Ascending aorta (tissue), 2 donors: ENCODE measurements around the gene NDUFB8. TPM values are rescaled to one million over a fixed set of nuclear protein-coding genes. Genes with fewer than 3 reads are reported as not detected.

Experiments
- DNase-seq, 2 donors: peaks; one replicate each; pipeline ENCODE4 v3.0.0-alpha.2; 2019; ENCODE audit warnings: low spot score in 2 of 2
- H3K27ac ChIP-seq, 2 donors: fragments of 200-600 bp; sonication (generic); one replicate each; pipeline ENCODE4 v1.5.1; 2016 to 2017; ENCODE audit warnings: mild to moderate bottlenecking in 1 of 2
- H3K27me3 ChIP-seq: fragments of 200-600 bp; sonication (generic); one replicate; pipeline ENCODE4 v1.5.1; 2017
- H3K36me3 ChIP-seq, 2 donors: fragments of 200-600 bp; sonication (generic); one replicate each; pipeline ENCODE4 v1.5.1; 2016
- H3K4me1 ChIP-seq, 2 donors: fragments of 200-600 bp; sonication (generic); one replicate each; pipeline ENCODE4 v1.5.1; 2016 to 2017; ENCODE audit warnings: mild to moderate bottlenecking in 1 of 2
- H3K4me3 ChIP-seq, 2 donors: fragments of 200-600 bp; sonication (generic); one replicate each; pipeline ENCODE4 v1.5.1; 2016 to 2017; ENCODE audit warnings: mild to moderate bottlenecking in 1 of 2
- H3K9me3 ChIP-seq, 2 donors: fragments of 200-600 bp; sonication (generic); one replicate each; pipeline ENCODE4 v1.5.1; 2016
- intact Hi-C: fragments of 100-400 bp; cut with DNase I; formaldehyde crosslinking; loops from one replicate; pipeline ENCODE4 v1.15.1; 2023
- total RNA-seq: library from RNA; depleted of rRNA; stranded (reverse); fragments of >200 nt; gene quantifications from one replicate; pipeline ENCODE4 v1.1.0, GENCODE V29; 2016
- TF ChIP-seq, protein P1 (sequence below), 3 experiments: fragments of 200-600 bp in 2 of 3; fragments of 450-650 bp in 1 of 3; sonication (generic) in 2 of 3; IDR thresholded peaks; one replicate each; pipeline ENCODE4 v1.5.1; 2016 to 2019; ENCODE audit warnings: antibody characterized with exemption in 3 of 3, mild to moderate bottlenecking in 1 of 3, moderate library complexity in 1 of 3

NDUFB8 gene
- total RNA-seq, 1 donor from 2014 or later = 71.1 TPM

DNA sequence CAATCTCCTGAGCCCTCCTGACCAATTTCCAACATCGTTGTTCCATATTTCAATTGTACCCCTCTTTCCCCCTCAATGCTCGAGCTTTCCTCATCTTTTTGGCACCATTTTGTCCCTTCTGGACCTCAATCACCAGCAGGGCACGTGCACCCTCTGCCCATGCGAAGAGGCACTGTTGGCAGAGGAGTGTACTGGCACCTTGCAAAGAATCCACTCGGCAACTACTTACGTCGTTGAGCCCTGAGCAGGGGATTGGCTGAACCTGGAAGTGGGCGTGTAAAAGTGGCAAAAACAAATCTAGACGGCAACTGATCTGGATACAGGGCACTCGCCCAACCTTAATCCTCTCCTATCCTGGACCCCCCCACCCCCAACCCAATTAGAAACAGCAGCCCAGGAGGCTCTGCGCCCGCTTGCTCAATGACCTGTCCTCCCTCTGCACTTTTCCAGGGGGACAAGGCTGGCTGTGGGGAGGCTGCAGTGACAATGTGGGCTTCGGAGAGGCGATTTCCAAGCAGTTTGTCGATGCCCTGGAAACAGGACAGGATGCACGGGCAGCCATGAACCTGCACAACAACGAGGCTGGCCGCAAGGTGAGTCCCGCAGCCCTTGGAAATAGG, 48.1 kb downstream of the NDUFB8 start:
- H3K4me1 ChIP-seq = peaks cover 0 to 13% of the 10 kb centered on the region in 2 donors
- DNase-seq = peak; percentile 64 to 94
- TF ChIP-seq, protein P1, sequence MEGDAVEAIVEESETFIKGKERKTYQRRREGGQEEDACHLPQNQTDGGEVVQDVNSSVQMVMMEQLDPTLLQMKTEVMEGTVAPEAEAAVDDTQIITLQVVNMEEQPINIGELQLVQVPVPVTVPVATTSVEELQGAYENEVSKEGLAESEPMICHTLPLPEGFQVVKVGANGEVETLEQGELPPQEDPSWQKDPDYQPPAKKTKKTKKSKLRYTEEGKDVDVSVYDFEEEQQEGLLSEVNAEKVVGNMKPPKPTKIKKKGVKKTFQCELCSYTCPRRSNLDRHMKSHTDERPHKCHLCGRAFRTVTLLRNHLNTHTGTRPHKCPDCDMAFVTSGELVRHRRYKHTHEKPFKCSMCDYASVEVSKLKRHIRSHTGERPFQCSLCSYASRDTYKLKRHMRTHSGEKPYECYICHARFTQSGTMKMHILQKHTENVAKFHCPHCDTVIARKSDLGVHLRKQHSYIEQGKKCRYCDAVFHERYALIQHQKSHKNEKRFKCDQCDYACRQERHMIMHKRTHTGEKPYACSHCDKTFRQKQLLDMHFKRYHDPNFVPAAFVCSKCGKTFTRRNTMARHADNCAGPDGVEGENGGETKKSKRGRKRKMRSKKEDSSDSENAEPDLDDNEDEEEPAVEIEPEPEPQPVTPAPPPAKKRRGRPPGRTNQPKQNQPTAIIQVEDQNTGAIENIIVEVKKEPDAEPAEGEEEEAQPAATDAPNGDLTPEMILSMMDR (IDR thresholded peaks at IDR 0.05) = no peak
- no peaks in the 10 kb centered on the region for H3K9me3 ChIP-seq
- H3K27ac ChIP-seq = no peak overlapping the region
- H3K27me3 ChIP-seq = no peaks in the 10 kb centered on the region
- H3K36me3 ChIP-seq = peaks cover 0 to 3% of the 10 kb centered on the region in 2 donors
- peak overlapping the region; percentile 55 to 78 for H3K4me3 ChIP-seq
- intact Hi-C loops = loop anchor here (2.0 kb wide), 1 partner anchor 37 kb away; the partner anchor contains the start of gene SEC31B

DNA sequence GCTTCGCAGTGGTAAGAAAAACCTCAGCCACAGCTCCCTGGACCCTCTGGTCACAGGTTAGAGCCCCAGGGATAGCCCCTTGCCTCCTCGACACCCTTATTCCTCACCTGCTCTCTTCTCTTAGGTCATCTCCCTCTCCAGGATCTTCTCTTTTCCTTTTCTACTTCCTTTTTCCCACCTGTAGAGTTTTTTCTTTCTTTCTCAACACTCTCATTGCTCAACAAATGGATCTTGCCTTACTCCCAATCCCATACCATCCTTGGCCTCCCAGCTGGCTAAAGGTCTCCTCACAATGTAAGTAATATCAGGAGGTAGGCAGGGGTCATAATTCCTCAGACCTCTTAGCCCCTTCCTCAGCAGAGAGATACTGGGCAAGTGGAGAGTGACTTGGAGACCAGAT, 49.7 kb downstream of the NDUFB8 start:
- Histone ChIP-seq H3K4me3 (no peak overlapping the region), H3K36me3 (no peaks in the 10 kb centered on the region), H3K27me3 (no peaks in the 10 kb centered on the region), H3K27ac (no peak overlapping the region), H3K9me3 (no peaks in the 10 kb centered on the region), H3K4me1 (peaks cover 0 to 13% of the 10 kb centered on the region in 2 donors)
- DNase-seq = no peak
- TF ChIP-seq, protein P1 (IDR thresholded peaks at IDR 0.05) = no peak
- intact Hi-C loops = no loop called here

DNA sequence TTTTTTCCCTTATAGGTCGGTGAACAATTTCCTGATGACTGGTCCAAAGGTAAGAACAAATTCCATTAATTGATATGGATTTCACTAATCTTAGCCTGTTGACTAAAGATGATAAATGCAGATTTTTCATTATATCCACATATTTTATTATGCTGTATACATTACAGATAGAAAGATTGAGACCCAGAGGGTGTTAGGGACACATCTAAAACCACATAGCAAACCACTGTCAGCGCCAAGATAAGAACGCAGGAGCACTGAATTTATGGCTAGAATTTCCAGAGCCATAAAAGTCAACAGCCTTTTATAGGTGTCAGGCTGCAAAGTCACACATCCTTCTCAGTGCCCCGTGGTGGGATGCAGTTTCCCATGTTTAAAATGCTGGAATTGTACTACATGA, 50.6 kb downstream of the NDUFB8 start:
- Histone ChIP-seq H3K9me3 (no peaks in the 10 kb centered on the region), H3K27me3 (no peaks in the 10 kb centered on the region), H3K27ac (no peak overlapping the region), H3K36me3 (no peaks in the 10 kb centered on the region), H3K4me3 (no peak overlapping the region), H3K4me1 (peaks cover 0 to 13% of the 10 kb centered on the region in 2 donors)
- TF ChIP-seq, protein P1 (IDR thresholded peaks at IDR 0.05) = no peak
- no peak for DNase-seq
- intact Hi-C loops = no loop called here

DNA sequence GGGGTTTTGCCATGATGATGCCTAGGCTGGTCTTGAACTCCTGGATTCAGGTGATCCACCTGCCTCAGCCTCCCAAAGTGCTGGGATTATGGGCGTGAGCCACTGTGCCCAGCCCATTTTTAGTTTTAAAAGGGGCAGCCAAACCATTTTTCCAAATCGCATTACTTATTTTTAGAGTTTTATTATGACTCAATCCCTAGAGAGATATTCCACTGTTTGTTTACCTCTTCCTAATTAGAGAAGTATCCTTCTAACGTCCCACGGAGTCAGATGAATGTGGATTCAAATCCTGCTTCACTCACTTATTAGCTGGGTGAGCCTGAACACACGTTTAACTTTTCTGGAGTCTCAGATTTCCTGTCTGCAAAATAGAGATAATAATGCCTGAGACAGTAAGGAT, 51.7 kb downstream of the NDUFB8 start:
- H3K27me3 ChIP-seq = no peaks in the 10 kb centered on the region
- TF ChIP-seq, protein P1 (IDR thresholded peaks at IDR 0.05) = no peak

More for the DNA sequence above, 51.7 kb downstream of the NDUFB8 start:
- Histone ChIP-seq H3K27ac (no peak overlapping the region), H3K4me3 (no peak overlapping the region), H3K9me3 (no peaks in the 10 kb centered on the region), H3K36me3 (no peaks in the 10 kb centered on the region), H3K4me1 (peaks cover 0 to 13% of the 10 kb centered on the region in 2 donors)
- no peak for DNase-seq
- intact Hi-C loops = no loop called here

Other genes starting within 250 kb of the NDUFB8 start
- gene BLOC1S2, start 243.2 kb downstream of the NDUFB8 start, total RNA-seq = 21.4 TPM
- not detected for gene PKD2L1, start 199.6 kb downstream of the NDUFB8 start, total RNA-seq
- 2.9 TPM for gene SCD, start 182.6 kb downstream of the NDUFB8 start, total RNA-seq
- not detected for gene WNT8B, start 66.9 kb downstream of the NDUFB8 start, total RNA-seq
- 9.2 TPM for gene SEC31B, start 10.0 kb downstream of the NDUFB8 start, total RNA-seq
- 4.7 TPM for gene HIF1AN, start 6.1 kb upstream of the NDUFB8 start, total RNA-seq
- not detected for gene PAX2, start 215.7 kb upstream of the NDUFB8 start, total RNA-seq